Measurements from ENCODE around the gene PSMC3. TPM values are rescaled to one million over a fixed set of nuclear protein-coding genes. Genes with fewer than 3 reads are reported as not detected.

PSMC3 gene
- total RNA-seq, 1 experiment from 2014 or later, result 179 TPM

GRCh38 chr11:47470671-47471070 lies 44.4 kb upstream of the PSMC3 start:
- no peak overlapping the region for H2BK20ac ChIP-seq (ENCODE audit: low read depth, low read length, poor library complexity, severe bottlenecking)
- Mint-ChIP-seq H3K36me3 (ENCODE audit: insufficient read depth in 1 of 3, low read depth in 3 of 3) (peaks cover 45 to 87% (median 68%) of the 10 kb centered on the region in 3 experiments; a peak in 6 of 7 replicates), H3K9me3 (no peaks in the 10 kb centered on the region), H3K27me3 (ENCODE audit: low read depth) (no peaks in the 10 kb centered on the region), H3K4me1 (peaks cover 39 to 48% of the 10 kb centered on the region in 2 experiments), H3K4me3 (no peak overlapping the region), H3K27ac (peak overlapping the region in 2 of 3 experiments; percentile 86 to 96; a peak in 2 of 7 replicates)
- no peak for TF ChIP-seq CTCF (conservative IDR thresholded peaks at IDR 0.05)
- no peak overlapping the region for H2BK5ac ChIP-seq (ENCODE audit: insufficient read length, low read length)
- no peak overlapping the region for H3K14ac ChIP-seq (ENCODE audit: insufficient read depth, low read length)
- whole genome bisulfite sequencing (ENCODE audit: extremely low coverage, insufficient read length, low lambda C conversion rate), result no CpG with 5 or more reads among the region's 4 CpGs
- no peak overlapping the region for H3K27ac ChIP-seq (ENCODE audit: insufficient read length, low read depth, low read length)
- H3T11ph ChIP-seq (ENCODE audit: low read length), result no peak overlapping the region
- H4K20me1 ChIP-seq (ENCODE audit: control insufficient read depth, insufficient read depth, insufficient read length), result no peaks in the 10 kb centered on the region
- H3K79me2 ChIP-seq (ENCODE audit: insufficient read depth, low read length), result 0 out of 2 replicates have a peak, but pooled peaks cover 2% of the 10 kb centered on the region
- no peak overlapping the region for H2AK5ac ChIP-seq (ENCODE audit: insufficient read length, low read length)
- H3K79me1 ChIP-seq (ENCODE audit: insufficient read depth, low read depth, low read length, poor library complexity, severe bottlenecking), result no peaks in the 10 kb centered on the region
- H3K9ac ChIP-seq (ENCODE audit: extremely low read depth, insufficient read length, low read length), result no peak overlapping the region
- no peak overlapping the region for H3K4ac ChIP-seq (ENCODE audit: low read depth, low read length)
- H3K4me2 ChIP-seq (ENCODE audit: insufficient read depth, insufficient read length, low read length), result no peak overlapping the region
- H2BK120ac ChIP-seq (ENCODE audit: low read depth, low read length, poor library complexity, severe bottlenecking), result no peak overlapping the region
- H3K9me3 ChIP-seq (ENCODE audit: control insufficient read depth, low read depth, low read length), result no peaks in the 10 kb centered on the region
- no peak overlapping the region for H3K18ac ChIP-seq (ENCODE audit: insufficient read length, low read depth, low read length)
- no peak overlapping the region for H3K23ac ChIP-seq (ENCODE audit: insufficient read length, low read depth, low read length)
- H3K56ac ChIP-seq (ENCODE audit: insufficient read length, low read depth, low read length), result no peak overlapping the region
- no peak overlapping the region for H4K8ac ChIP-seq (replicated peaks; ENCODE audit: insufficient read length, low read depth, low read length)
- H2BK12ac ChIP-seq (ENCODE audit: insufficient read length, low read depth, low read length), result no peak overlapping the region
- H4K91ac ChIP-seq (ENCODE audit: insufficient read length, low read depth, low read length), result no peak overlapping the region
- DNase-seq, result no peak
- no peaks in the 10 kb centered on the region for H3K27me3 ChIP-seq (ENCODE audit: insufficient read depth, low read length)
- peaks cover 3% of the 10 kb centered on the region; the same call in 1 of the 2 replicates for H3K4me1 ChIP-seq (ENCODE audit: insufficient read depth, low read length)
- no peak overlapping the region for H4K5ac ChIP-seq (ENCODE audit: insufficient read length, low read depth, low read length)
- no peak overlapping the region for H2BK15ac ChIP-seq (ENCODE audit: low read depth, low read length)
- H2AFZ ChIP-seq (ENCODE audit: low read length), result no peak overlapping the region
- H3K23me2 ChIP-seq (ENCODE audit: insufficient read length, low read depth, low read length, poor library complexity, severe bottlenecking), result no peaks in the 10 kb centered on the region
